ENCODE data around the gene LCK.

LCK gene

GRCh38 chr1:32250893-32251716, at the start of gene LCK:
Gene LCK, plus strand, starts transcription at chr1:32251265. Its CDS starts 23,065 bp downstream, at chr1:32274330.
- DNase-seq = no peak

GRCh38 chr1:32204943-32205361, 46.1 kb upstream of the LCK start:
- DNase-seq = no peak

GRCh38 chr1:32205401-32206370, 45.4 kb upstream of the LCK start, which contains the start of gene IQCC:
Gene IQCC, plus strand, starts transcription at chr1:32205671. Its CDS starts 11 bp downstream, at chr1:32205682.
- peak; percentile 96 for DNase-seq

- no peak for DNase-seq
These were observed 42.6 kb upstream of the LCK start for GRCh38 chr1:32208469-32208868.

- DNase-seq = peak; percentile 93
These were observed 42.2 kb upstream of the LCK start, which contains the start of gene DCDC2B for GRCh38 chr1:32208891-32209328. Gene DCDC2B, plus strand, starts transcription at chr1:32209089. Its CDS starts 5 bp downstream, at chr1:32209094.

GRCh38 chr1:32215629-32216480, 35.2 kb upstream of the LCK start:
- peak; percentile 85 for DNase-seq

- DNase-seq = no peak
These were observed 34.5 kb upstream of the LCK start for GRCh38 chr1:32216566-32216965.

GRCh38 chr1:32219022-32219421, 32.0 kb upstream of the LCK start:
- DNase-seq = no peak

- DNase-seq = peak; percentile 35
These were observed 30.1 kb upstream of the LCK start for GRCh38 chr1:32220746-32221580.

- no peak for DNase-seq
These were observed 29.5 kb upstream of the LCK start for GRCh38 chr1:32221581-32221979.

- peak; percentile 98 for DNase-seq
These were observed 28.9 kb upstream of the LCK start, which contains the start of the genes EIF3I and TMEM234 for GRCh38 chr1:32221980-32222755. Gene EIF3I, plus strand, starts transcription at chr1:32222407. Its CDS starts 35 bp downstream, at chr1:32222442. Gene TMEM234, minus strand, starts transcription at chr1:32222353. Its CDS starts 31 bp downstream, at chr1:32222322.

GRCh38 chr1:32223683-32224082, 27.4 kb upstream of the LCK start:
- DNase-seq = no peak

- no peak for DNase-seq
These were observed 26.8 kb upstream of the LCK start for GRCh38 chr1:32224285-32224684.

GRCh38 chr1:32228771-32229170, 22.3 kb upstream of the LCK start:
- DNase-seq = no peak

GRCh38 chr1:32231843-32232432, 19.1 kb upstream of the LCK start:
- DNase-seq = no peak

GRCh38 chr1:32232558-32233304, 18.3 kb upstream of the LCK start:
- DNase-seq = no peak

GRCh38 chr1:32234792-32235191, 16.3 kb upstream of the LCK start:
- no peak for DNase-seq

GRCh38 chr1:32239337-32239736, 11.7 kb upstream of the LCK start:
- DNase-seq = no peak

- DNase-seq = no peak
These were observed 11.3 kb upstream of the LCK start for GRCh38 chr1:32239790-32240139.
